HG02973 (cell line): ENCODE measurements around the gene ZNF141.
"Not testable (repeated sequence)": the region's sequence is repeated elsewhere in the genome, so short reads cannot be mapped to it uniquely, and the experiment has no call there.

Experiments used
- ATAC-seq: cut with Tn5 transposase; IDR thresholded peaks from one replicate; pipeline ENCODE4 v1.9.1; 2021; ENCODE audit warnings: moderate library complexity; ENCODE audit not compliant: unreplicated experiment

The ZNF141 gene

GRCh38 chr4:337143-337931 is at the start of gene ZNF141:
Gene ZNF141 (plus strand): TSS chr4:337814. CDS start chr4:337984, 170 bp downstream.
- ATAC-seq: peak; percentile 89

DNA sequence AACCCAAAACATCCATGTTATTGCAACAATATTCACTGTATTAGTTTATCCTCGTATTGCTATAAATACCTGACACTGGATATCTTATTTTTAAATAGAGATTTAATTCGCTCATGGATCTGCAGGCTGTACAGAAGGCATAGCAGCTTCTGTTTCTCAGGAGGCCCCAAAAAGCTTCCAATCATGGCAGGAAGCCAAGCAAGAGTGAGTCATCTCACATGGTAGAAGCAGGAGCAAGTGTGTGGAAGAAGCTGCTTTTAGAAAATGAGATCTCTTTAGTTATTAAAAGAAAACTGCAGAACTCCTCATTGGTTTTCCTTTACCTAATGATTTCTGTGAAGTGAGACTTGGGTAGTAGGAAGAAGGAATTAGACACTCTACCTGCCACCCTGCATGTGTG is 48.7 kb upstream of the ZNF141 start:
- no peak for ATAC-seq

GRCh38 chr4:294732-295131 is 42.9 kb upstream of the ZNF141 start:
- no peak for ATAC-seq

GRCh38 chr4:302381-302780 is 35.2 kb upstream of the ZNF141 start:
- no peak for ATAC-seq

- not testable (repeated sequence) for ATAC-seq
These were observed 33.1 kb upstream of the ZNF141 start for GRCh38 chr4:304516-304915.

DNA sequence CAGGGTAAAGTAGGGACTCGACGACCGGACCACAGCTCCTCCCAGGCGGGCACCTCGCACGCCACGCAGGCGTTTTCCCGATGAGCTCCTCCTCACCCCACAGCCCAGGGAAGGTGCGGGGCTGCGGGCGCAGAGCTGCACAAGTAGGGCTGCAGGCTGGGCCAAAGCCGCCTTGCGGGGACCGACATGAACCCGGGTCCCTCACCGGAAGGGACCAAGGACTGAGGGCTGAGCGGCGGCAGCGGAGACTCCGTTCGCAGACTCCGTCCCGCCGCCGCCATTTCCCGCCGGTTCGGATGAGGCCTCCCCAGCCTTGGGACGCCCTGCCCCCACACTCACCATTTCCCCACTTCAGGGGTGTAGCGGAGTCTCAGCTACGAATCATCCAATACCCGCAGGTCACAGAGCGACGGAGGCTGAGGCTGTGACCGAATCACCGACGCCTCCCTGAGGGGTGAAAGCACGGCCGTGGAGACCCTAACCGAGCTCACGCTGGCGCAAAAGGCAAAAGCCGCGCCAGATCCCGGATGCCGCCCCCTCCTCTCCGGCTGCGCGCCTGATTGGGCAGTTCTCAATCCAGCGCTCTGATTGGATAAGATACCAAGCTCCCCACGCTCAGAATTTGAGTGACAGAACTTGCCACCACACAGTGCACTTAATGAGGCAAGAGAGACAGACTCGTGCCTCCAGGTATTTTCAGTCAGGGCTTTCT is 32.5 kb upstream of the ZNF141 start, which contains the start of gene ZNF732:
TSS of gene ZNF732 (minus strand) at position 506 of the 712 bp plus-strand sequence. CDS start at position 342, 164 bp downstream.
- no peak for ATAC-seq

- ATAC-seq: peak; percentile 51
These were observed 31.1 kb upstream of the ZNF141 start for GRCh38 chr4:306551-306961.

GRCh38 chr4:309807-310206 is 27.8 kb upstream of the ZNF141 start:
- no peak for ATAC-seq

- ATAC-seq: no peak
These were observed 23.2 kb upstream of the ZNF141 start for GRCh38 chr4:314296-314903.

DNA sequence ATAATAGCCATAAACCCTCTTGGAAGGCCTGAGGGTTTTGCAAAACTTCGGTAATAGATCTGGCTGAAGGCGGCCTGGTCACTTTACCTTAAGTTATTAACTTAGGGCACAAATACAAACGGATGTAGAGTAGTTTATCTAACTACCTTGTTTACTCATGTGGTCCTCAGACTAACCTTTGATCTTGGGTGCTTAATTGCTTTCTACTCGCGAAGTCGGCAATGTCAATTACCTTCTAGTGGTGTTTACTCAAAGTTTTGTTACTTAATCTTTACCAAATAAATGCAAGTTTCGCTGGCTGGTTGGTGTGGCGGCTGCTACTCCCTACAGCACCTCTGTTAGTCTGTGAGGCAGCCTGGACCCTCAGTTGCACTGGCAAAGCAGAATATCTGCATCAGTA is 8.9 kb upstream of the ZNF141 start:
- no peak for ATAC-seq

DNA sequence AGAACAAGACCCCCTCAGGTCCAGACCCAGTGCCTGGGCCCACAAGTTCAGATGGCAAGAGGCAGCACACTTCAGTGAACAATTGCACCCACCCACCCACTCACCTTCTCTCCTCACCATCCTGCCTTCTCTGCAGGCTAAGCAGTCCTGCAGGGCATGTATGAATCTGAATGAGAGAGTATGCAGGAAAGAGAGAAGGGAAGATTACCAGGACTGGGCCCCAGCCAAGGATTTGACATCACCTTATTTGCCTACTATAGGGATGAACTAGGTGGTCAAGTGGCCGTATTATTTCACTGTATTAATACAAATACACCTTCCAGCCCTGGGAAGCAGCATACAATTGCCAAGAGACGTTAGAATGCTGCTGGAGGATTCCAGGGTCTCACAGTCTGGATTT is 2.1 kb upstream of the ZNF141 start:
- no peak for ATAC-seq

DNA sequence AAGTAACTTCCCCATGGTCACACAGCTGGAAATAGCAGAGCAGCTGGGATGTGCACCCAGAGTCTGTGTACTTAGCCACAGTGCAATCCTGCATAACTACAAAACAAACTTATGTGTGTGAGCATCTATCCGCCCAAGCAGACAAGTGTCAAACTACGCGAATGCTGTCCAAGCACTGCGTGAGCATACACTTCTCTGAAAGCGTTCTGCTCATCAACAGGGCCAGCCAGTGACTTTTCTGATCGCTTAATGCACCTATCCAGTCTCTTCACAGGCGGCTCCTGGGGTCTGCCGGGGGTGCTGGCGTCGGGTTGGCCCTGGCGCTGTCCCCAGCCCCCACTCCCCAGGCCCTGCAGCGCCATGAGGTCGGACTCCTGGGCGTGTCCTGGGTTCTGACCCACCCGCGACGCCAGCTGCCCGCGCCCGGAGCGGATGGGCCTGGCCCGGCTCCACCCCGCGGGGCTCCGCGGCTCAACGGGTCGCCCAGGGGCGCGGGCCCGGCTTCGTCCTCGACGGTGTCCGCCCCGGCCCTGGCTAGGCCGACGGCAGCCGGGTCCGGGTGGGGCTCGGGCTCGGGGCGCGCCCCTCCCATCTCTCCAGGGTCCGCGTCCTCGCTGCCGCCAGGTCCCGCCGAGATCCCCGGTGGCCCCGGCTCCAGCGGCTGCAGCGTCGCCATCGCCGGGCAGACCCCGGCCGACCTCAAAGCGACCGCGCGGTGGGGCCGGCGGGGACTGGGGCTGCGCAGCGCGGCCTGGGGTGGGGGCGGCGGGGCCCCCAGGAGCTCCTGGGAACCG is 1.3 kb upstream of the ZNF141 start:
- peak; percentile 4 for ATAC-seq

DNA sequence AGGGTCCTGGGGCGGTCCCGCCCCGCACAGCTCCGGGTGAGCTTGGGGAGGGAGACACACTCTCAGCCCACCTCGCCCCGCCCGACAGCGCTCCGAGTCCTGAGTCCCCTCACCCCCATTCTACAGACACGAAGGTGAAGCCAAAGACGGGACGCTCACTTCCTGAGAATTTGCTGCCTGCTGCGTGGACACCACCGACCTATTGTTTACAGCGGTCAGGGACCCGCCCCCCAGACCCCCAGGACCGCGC is 796 bp upstream of the ZNF141 start:
- no peak for ATAC-seq

- peak; percentile 32 for ATAC-seq
These were observed 531 bp downstream of the ZNF141 start for GRCh38 chr4:337932-338758.

DNA sequence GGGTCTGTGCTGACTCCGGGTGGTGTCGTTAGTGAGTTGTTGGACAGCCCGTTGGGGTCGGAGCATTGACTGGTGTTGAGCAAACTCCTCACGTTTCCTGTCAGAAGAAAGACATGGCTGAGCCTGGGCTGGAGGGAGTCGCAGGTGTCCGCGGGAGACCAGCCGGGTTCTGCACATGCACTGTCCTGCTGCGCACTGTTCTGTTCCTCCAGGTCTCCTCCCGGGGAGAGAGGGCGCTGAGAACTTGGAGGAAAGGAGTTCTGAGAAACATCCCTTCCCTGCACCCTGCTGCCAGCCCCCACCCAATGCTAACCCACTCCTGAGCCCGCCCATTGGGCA is 1.1 kb downstream of the ZNF141 start:
- ATAC-seq: no peak

- ATAC-seq: no peak
These were observed 2.4 kb downstream of the ZNF141 start for GRCh38 chr4:340011-340410.

DNA sequence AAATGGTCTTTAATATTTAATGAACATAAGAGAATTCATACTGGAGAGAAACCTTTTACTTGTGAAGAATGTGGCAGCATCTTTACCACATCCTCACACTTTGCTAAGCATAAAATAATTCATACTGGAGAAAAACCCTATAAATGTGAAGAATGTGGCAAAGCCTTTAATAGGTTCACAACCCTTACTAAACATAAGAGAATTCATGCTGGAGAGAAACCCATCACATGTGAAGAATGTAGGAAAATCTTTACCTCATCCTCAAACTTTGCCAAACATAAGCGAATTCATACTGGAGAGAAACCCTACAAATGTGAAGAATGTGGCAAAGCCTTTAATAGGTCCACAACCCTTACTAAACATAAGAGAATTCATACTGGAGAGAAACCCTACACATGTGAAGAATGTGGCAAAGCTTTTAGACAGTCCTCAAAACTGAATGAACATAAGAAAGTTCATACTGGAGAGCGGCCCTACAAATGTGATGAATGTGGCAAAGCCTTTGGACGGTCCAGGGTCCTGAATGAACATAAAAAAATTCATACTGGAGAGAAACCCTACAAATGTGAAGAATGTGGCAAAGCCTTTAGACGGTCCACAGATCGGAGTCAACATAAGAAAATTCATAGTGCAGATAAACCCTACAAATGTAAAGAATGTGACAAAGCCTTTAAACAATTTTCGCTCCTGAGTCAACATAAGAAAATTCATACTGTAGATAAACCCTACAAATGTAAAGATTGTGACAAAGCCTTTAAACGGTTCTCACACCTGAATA is 35.6 kb downstream of the ZNF141 start:
- no peak for ATAC-seq

- ATAC-seq: no peak
These were observed 36.9 kb downstream of the ZNF141 start for GRCh38 chr4:374298-375160.
